Stimulated activated CD4-positive, alpha-beta T cell treated with anti-CD3 and anti-CD28 coated beads, Interleukin-12 subunit alpha, Interleukin-12 subunit beta, amount 100 ng/mL, for 4 hours (primary cell): ENCODE results near the gene MAP2.
"Not testable (repeated sequence)": the region's sequence is repeated elsewhere in the genome, so short reads cannot be mapped to it uniquely, and the experiment has no call there.

ENCODE experiments used
- DNase-seq: peaks from one replicate; pipeline ENCODE4 v3.0.0-alpha.2; 2020

Gene MAP2

DNA sequence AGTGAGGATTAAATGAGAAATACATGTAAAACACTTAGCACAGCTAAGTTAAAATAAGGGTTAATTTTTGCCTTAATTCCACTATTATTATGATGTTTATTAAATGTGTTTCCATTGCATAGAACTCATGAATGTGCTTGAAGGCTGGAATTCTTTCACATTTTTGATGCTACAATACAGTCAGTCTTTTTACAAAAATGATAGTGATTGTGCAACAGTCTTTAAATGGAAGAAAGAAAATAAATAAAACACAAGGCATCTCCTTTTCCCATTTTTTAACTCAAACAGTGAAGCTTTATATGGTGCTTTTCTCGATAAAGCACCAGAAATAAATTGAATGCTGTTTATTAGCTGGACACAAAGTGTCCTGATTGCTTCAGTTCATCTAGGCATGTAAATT is 123.9 kb downstream of the MAP2 start:
- DNase-seq, result no peak

DNA sequence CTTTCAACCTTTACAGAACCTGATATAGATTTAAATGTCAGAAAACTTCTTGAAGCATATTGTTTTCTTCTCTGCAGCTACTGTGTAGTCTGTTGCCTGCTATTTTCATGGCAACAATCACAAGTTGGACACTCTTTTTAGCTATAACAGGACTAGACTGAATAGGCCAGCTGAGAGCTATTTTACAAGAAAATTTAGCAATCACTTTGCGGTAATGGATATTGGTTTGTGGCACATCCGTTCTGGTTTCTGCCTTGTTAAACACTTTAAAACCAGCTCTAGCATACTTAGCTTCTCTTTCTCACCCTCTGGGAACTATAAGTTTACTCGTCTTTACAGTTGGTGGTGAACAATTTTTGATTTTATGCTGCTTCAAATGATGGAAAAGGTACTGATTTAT is 125.7 kb downstream of the MAP2 start:
- no peak for DNase-seq

DNA sequence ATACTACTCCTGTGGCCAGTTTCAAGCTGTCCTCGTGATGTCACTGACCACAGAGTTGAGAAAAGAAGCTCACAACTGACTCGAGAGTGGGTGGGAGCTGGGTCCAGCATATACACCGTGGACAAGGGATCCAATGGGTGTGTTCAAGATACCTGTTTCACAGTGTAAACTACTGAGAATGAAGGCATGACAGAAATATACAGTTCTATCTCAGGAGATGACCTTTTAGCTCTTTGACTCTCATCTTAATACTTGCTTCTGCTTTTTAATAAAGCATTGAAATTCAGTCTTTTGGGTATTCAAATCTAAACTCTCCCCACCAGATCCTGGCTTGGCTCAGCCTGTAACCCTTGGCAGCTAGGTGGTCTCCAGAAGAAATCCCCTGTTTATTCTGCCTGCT is 130.1 kb downstream of the MAP2 start:
- no peak for DNase-seq

DNA sequence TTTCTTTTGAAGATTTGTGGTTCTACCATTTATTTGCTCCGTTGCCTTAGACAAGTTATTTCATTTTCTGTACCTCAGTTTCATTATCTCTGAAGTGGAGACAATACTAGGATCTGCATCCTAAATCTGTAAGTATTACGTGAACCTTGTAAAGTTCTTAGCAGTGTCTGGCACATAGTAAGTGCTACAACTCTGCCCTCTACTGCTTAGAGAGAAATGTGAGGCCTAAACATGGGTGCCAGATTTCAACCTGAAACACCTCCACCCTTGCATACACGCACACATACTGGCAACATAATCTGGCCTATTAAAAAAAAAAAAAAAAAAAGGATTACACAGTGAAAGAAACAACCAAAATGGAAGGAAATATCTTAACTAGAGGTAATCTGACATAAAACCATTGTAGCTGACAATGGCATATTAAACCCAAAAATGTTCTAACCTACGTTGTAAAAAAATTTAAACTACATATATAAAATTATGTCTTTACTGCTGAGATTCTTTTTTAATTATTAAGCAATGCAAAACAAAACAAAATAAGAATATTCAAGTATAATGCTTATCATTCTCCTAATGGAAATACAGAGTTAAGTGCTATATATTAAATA is 132.6 kb downstream of the MAP2 start:
- no peak for DNase-seq

DNA sequence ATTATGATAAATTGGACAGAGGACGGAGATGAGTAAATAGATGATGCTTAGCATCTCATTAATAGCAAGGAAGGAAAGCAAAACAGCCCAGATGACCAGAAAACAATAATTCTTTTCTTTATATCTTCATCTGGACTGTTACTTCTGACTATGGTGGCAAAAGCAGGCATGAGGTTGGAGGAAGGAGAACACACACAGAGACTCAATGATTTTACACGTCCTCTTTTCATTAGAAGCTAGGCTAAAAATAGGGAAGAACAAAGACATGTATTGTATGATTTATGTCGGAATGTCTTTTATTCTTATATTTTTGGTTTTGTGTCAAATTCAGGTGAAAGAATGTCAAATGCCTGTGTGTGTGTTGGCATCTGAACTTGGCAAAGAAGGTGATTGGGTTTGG is 137.1 kb downstream of the MAP2 start:
- DNase-seq, result no peak

DNA sequence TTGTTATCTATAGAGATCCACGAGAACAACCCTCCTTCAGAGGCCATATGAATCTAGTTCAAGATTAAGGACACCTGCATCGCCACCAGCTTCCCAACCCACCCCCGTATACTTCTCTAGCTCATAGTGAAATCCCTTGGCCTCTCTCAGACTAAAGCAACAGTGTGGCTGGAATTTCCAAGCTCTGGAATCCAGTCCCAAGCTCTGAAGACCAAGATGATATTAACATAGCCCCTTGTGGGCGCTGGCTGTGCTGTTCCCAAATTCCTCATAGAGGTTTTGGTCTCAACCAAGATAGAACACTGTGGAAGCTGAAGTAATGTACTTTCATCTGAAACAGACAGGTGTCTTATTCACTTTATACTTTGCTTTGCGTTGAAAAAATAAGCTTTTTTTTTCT is 139.6 kb downstream of the MAP2 start:
- DNase-seq, result no peak

DNA sequence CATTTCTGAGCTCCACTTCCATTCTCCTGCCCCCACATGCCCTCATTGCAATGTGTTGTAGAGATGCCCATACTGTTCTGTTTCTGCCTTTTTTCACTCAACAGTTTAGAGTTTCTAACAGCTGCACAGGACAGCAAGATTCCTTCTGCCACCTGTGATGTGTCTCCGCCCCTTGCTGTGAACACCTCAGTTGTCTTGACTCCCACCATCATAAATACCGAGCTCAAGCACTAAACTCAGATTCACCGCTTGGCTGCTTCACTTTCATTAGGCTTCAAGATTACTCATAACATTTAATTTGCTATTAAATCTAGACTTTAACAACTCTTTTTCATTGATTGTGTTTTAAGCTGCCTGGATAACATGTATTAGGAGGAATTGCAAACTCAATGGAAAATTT is 141.0 kb downstream of the MAP2 start:
- DNase-seq, result no peak

DNA sequence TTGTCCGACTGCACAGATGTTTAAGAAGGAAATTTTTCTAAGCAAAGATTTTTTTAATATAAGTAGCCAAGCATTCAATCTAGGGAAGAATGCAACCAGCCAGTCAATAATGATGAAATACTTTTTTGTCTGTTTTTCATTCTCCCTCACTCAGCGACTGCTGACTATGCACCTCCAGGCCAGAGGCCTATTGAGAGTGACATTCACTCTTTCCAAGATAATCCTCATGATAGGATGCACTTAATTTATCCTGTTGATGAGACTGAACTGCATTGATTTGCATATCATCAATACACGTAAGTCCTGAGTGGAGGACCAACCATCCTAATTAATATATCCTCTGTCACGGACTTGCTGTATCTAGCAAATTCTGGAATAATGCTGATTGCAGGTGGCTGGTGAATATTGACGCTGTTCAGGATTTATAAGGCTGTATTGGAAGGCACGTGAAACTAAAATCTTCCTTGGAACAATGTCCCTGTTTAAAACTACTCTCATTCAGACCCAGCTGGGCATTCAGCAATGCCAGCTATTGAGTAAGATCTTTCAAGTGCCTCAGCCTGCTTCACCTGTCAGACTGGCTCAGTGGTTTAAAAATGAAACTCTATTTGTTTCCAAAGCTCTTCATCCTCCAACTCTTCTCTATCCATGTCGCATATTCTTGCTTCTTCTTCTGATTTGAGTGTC is 142.2 kb downstream of the MAP2 start:
- DNase-seq, result no peak

DNA sequence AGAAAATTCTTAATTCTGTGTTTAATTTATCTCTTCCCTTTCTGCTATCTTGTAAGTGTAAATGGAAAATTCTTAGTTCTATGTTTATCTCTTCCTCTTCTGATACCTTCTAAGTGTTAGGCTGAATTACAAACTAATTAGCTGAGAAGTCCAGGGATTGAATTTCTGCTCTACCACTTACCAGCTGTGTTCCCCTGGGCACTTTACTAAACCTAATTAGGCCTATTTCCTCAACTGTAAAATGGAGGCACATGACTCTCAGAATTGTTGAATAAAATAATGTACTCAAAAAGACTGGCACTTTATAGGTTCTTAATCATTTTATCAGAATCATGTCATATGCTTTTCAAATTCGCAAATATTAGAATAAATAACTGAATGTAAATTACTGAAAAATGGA is 146.3 kb downstream of the MAP2 start:
- DNase-seq, result no peak

DNA sequence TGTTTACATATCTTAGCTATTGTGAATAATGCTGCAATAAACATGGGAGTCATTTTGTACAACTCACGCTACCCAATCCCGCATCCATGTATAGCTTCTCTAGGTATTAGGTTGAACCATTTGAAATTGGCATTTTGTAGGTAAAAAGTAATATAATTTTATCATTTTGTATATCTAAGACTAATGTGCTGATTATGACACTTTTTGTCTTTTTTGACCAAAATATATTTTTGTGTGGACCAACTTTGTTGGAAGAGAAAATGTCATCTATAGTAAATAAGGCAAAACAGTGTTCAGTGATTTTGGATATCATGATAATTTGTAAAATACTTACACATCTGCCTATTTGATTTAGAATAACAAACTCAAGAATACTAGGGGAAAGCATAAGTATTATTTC is 150.7 kb downstream of the MAP2 start:
- DNase-seq, result no peak

DNA sequence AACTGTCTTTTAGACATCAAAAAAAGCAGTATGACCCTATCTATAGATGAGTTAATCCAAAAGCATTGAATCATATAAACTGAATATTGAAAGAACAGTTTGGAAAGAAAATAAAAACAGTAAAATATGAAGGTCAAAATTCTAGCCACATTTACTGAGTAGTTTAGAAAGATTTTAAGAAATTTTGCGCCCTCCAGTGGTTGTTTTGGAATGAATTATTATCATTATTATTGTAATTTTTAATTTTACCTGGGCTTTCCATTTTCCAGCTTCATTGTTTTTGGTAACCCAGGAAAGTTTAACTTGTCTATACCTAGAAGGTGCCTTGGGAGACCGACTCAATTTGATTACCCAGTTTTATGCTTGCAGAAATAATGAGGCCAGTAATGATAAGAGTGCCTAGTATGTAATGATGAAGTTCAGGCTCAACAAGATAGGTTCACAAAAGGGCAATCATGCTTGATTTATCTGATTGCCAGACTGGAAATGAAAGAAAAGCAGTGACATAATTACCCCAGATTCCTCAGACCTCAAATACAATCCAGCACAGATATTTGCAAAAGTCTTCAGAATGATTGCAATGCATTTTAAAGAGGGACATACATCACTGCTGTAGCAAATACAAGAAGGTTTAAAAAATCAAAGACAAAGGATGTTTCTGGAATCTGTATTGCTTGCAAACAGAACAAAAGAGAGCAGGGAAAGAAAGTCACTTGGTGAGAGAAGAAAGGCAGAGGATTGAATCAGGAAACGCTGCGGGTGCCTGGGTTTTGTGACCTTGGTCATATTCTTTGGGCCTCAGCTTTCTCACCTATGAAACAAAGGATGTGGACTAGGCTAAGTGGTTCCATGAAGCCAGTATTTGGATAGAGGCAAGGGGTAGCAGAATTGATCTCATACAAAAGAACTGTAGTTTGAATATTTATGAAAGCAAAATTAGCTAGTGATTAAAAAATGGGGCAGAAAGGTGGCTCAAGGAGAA is 153.8 kb downstream of the MAP2 start:
- DNase-seq, result no peak

DNA sequence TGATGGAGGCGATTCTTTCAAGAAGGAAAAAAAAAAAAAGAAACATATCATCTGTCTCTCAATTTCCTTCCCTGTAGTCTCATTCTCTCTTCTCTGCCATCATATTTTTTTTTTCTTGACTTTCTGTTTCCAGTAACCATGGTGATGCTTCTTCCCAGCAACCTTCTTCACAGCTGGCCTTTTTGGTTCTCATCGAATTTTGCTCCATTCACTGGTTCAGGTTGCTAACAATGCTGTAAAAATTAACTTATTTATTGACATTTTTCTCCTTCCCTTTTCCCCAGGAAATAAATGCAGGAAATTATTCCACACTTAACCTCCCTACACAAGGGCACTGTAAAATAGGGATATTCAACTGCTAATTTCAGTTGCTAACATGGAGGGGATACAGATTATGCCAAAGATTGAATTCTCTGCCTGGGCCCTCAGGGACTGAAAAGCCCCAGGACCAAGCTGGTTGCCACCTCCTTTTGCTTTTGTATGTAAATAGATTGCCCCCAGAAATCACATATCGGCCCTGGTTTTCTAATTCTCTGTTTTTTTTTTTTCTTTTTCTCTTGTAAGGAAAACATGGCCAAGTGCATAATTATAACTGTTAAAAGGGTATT is 154.7 kb downstream of the MAP2 start:
- DNase-seq, result no peak

DNA sequence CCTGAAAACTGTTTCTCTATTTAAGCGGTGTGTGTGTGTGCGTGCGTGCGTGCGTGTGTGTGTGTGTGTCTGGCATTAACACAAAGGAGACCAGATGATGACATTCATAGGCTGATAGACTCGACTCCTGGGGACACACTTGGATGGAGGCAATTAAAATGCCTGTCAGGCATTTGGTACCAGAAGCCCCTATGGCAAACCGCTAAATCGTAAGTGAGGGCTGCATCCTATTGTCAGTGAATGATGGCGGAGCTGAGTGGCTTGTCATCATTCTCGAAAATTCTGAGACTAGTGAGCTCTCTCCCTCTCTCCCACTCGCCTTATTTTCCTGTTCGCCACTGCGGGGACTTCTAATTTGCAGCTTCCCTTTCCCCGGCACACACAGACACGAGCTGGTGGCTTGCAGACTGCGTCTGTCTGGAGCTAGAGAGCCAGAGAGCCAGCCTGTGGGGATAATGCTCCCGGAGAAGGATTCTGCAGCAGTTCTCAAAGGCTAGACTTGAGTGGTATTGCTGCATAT is 155.4 kb downstream of the MAP2 start:
- DNase-seq, result no peak

DNA sequence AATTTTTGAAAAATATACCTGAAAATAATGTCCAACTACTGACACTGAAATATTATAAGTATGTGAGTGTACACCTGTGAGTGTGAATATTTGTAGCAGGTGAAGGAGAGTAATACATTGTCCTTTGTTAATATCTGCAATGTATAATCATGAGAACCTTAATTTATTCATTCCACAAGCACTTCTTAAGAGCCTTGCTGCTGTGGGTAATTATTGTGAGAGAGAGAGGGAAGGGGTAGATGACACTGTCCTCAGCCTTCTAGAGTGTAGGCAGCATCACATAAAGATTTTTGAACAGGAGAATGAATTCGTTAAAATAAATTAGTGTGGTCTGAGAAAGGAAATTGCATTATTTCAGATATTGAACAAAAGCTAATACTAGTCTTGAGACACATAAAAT is 157.2 kb downstream of the MAP2 start:
- DNase-seq, result no peak

DNA sequence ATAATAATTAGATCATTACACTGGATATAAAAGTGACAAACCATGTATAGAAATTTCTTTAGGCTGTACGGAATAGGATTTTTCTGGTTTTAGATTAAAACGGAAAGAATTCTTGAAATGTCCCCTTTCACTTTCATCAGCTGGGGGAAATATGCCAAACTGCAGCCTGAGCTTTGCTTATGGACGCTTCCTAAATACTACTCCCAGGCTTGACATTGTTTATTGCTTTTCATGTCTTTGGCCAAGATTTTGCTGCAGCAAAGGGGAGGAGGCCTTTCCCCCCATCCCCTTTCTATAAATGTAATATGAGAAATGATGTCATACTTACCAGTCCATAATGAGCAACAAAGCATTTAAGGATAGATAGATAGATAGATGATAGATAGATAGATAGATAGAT is 158.4 kb downstream of the MAP2 start:
- no peak for DNase-seq

DNA sequence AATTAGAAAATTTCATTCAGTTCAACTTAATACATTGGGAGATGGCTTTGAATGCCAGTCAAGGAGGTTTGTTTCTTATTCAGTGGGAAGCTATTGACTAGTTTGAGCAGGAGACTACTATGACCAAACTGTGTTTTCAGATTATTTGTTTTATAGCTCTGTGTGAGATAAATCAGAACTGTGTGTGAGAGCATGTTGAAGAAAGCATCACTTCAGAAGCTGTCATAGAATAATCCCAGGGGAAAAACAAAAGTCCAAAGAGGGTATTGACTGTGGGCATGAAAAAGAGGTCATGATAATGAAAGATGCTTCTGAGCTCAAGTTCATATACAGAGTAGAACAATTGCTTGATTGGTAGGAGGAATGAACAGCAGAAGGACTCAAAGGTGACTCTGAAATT is 160.6 kb downstream of the MAP2 start:
- DNase-seq, result no peak

DNA sequence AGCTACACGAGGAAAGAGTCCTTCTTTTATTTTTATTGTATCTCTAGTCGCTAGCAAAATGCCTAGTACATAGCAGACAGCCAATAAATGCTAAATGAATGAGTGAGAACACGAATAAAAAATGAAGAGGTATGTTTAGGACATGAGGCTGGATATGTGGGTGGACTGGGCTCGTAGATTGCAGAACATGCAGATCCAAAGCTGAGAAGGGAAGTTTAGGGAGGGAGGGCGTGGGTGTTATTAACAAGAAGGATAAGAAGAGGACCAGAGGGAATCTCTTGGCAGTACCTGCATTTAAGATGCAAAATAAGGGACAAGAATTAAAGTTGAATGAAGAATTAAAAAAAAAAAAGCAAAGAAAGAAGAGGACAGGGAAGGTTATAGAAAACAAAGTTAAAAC is 161.1 kb downstream of the MAP2 start:
- DNase-seq, result no peak

DNA sequence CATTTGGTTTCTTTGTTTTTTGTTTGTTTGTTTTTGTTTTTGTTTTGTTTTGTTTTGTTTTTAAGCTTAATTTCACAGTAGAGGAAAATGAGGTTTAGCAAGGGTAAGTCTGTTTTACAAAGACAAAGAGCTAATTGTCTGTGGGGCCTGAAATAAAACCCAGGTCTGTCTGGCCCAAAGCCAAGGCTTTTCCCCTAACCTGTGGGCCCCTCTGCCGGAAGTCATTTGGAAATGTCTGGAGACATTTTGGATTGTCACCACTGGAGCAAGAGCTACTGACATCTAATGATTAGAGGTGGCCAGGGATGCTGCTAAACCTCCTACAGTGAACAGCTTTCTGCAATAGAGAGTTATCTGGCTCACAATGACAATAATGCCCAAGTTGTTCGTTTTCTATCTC is 167.2 kb downstream of the MAP2 start:
- no peak for DNase-seq

DNA sequence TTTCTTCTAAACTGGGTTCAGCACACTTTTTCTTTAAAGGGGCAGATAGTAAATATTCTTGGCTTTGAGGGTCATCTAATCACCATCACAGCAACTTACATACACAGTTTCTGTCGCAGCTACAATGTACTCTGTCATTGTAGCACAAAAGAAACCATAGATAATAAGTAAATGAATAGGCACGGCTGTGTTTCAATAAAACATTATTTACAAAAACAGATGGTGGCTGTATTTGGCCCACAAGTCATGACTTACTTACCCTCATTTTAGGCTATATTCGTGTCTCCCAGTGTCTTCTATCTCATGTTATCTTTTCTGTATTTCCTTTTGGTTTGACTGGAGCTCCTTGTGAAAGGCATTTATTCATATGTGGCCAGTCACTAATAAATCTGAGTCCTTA is 168.3 kb downstream of the MAP2 start:
- no peak for DNase-seq

DNA sequence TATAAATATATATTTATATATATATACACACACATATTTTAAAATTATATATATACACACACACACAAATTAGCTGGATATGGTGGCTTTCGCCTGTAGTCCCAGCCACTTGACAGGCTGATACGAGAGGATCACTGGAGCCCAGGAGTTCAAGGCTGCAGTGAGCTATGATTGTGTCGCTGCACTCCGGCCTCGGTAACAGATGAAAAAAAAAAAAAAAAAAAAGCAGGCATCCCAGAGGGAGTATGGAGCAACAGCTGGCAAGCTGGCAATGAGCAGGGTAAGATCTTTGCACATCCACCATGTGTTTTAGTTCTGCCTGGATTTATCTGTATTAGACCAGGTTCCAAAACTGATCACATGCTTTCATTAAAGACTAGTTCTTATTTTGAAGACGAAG is 170.1 kb downstream of the MAP2 start:
- no peak for DNase-seq

DNA sequence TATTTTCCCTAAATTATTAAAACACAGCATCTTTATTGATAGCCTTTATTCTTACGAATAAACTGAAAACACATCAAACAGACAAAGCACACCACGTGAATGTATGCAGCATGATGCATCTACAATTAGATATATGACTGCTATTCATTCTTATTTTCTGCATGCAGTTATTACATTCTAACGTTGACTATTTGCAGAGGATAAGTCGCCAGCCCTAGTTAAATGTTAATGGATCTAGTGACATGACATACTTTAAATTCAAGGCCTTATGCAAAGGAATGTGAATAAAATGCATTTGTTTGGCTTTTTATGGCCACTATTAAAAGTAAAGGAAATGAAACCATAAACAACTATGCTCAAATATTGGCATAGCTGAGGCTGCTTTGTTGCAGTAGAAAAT is 172.4 kb downstream of the MAP2 start:
- no peak for DNase-seq

DNA sequence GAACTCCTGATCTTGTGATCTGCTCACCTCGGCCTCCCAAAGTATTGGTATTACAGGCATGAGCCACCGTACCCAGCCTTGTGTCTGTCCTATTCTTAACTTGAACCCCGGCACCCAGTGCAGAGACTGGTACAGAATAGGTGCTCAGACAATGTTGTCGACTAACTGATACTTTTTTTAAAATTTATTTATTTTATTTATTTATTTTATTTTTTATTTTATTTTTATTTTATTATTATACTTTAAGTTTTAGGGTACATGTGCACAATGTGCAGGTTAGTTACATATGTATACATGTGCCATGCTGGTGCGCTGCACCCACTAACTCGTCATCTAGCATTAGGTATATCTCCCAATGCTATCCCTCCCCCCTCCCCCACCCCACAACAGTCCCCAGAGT is 174.4 kb downstream of the MAP2 start:
- DNase-seq, result not testable (repeated sequence)
